ENCODE data around the gene TEDC2.

- TF ChIP-seq EZH2phosphoT487 (IDR thresholded peaks at IDR 0.05; ENCODE audit: borderline replicate concordance, low read depth) (no peak), REST (IDR thresholded peaks at IDR 0.05; ENCODE audit: low read depth, low read length) (no peak), CTCF (IDR thresholded peaks at IDR 0.05) (no peak), FOXM1 (IDR thresholded peaks at IDR 0.05; ENCODE audit: low read depth) (no peak)
Measured at GRCh38 chr16:2471653-2472487, 12.0 kb downstream of the TEDC2 start.
